Metanephros (tissue), 1 donor: Measurements from ENCODE around the gene PLA2G7. TPM values are rescaled to one million over a fixed set of nuclear protein-coding genes. Genes with fewer than 3 reads are reported as not detected.

Experiments
- total RNA-seq: library from RNA; depleted of rRNA; stranded (reverse); fragments of >200 nt; gene quantifications from one replicate; pipeline ENCODE4 v1.2.3, GENCODE V29; 2014

The PLA2G7 gene
- total RNA-seq, result 2.0 TPM

GRCh38 chr6:46734867-46735719 lies at the start of gene PLA2G7:
Gene PLA2G7, minus strand, starts transcription at chr6:46735375. Its CDS starts 12,484 bp downstream, at chr6:46722891.

GRCh38 chr6:46746696-46747095 lies 11.5 kb upstream of the PLA2G7 start, which contains the start of gene ANKRD66:
Gene ANKRD66, plus strand, starts transcription at chr6:46746933. Its CDS starts 5,016 bp downstream, at chr6:46751949.

DNA sequence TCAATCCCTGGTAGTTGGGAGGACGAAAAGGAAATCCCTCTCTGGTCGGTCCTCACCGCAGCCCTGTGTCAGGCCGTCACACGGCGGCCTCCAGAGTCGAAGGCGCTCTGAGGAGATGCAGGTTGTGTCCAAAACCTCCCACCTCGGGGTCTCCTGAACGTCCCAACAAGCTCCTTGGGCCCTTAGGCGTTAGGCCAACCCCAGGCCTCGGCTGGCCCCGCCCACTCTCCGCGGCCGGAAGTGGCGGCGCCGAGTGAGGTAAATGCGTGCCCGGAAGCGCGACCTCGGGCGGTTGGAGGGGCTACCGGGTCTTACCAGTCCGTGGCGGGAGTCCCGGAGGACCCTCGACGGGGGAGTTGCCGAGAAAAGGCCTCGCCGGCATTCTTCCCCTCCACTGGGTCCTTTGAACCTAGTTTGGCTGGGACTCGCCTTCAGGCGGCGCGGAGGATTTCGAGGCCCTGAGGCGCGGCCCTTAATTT lies 47.5 kb downstream of the PLA2G7 start, which contains the start of gene TDRD6:
Gene TDRD6 (plus strand): TSS at position 267 of the 479 bp plus-strand sequence. CDS start 244 bp downstream, outside the sequence.

Other genes starting within 250 kb of the PLA2G7 start
- gene RCAN2, start 243.9 kb downstream of the PLA2G7 start, total RNA-seq, result 11.9 TPM
- gene CYP39A1, start 82.6 kb downstream of the PLA2G7 start, total RNA-seq, result 7.4 TPM
- 31.8 TPM for gene SLC25A27, start 82.4 kb downstream of the PLA2G7 start, total RNA-seq
- 0.82 TPM for gene TDRD6, start 47.5 kb downstream of the PLA2G7 start, total RNA-seq
- gene ANKRD66, start 11.6 kb upstream of the PLA2G7 start, total RNA-seq, result not detected
- gene MEP1A, start 58.0 kb upstream of the PLA2G7 start, total RNA-seq, result not detected
- gene ADGRF5, start 186.6 kb upstream of the PLA2G7 start, total RNA-seq, result 41.4 TPM